ENCODE measurements around the gene NPM1.

NPM1 gene

GRCh38 chr5:171432076-171432475 is 44.4 kb downstream of the NPM1 start:
- no peaks in the 10 kb centered on the region for H3K9me2 ChIP-seq (replicated peaks; ENCODE audit: insufficient read depth, low read length)

GRCh38 chr5:171432583-171433351 is 45.1 kb downstream of the NPM1 start:
- H2AFZ ChIP-seq (ENCODE audit: low read length), result no peak overlapping the region
- H3K4me3 ChIP-seq (ENCODE audit: low read length), result no peak overlapping the region
- no peaks in the 10 kb centered on the region for H3K9me3 ChIP-seq (replicated peaks; ENCODE audit: insufficient read depth, low read length)
- H3K36me3 ChIP-seq (replicated peaks; ENCODE audit: insufficient read depth, low read length), result no peaks in the 10 kb centered on the region
- H3F3A ChIP-seq (ENCODE audit: insufficient read depth, low read length), result no peaks in the 10 kb centered on the region
- H3K27ac ChIP-seq (ENCODE audit: low read length), result no peak overlapping the region
- DNase-seq, result no peak
- H4K20me1 ChIP-seq (ENCODE audit: insufficient read depth, low read length), result no peaks in the 10 kb centered on the region
- TF ChIP-seq CTCF (IDR thresholded peaks at IDR 0.05; ENCODE audit: low read length), result no peak
- TF ChIP-seq EZH2 (optimal IDR thresholded peaks at IDR 0.05; ENCODE audit: low read depth, low read length), result no peak
- TF ChIP-seq EZH2phosphoT487 (IDR thresholded peaks at IDR 0.05; ENCODE audit: low read length), result no peak
- H3K27me3 ChIP-seq (replicated peaks; ENCODE audit: insufficient read depth, low read length), result no peaks in the 10 kb centered on the region
- H3K9ac ChIP-seq (ENCODE audit: low read length), result no peak overlapping the region
- H3K4me2 ChIP-seq (ENCODE audit: low read depth, low read length), result no peak overlapping the region
- no peaks in the 10 kb centered on the region for H3K79me2 ChIP-seq (ENCODE audit: low read length)
- no peaks in the 10 kb centered on the region for H3K4me1 ChIP-seq (ENCODE audit: low read length)
- H3K9me2 ChIP-seq (replicated peaks; ENCODE audit: insufficient read depth, low read length), result no peaks in the 10 kb centered on the region

More at GRCh38 chr5:171432076-171432475, 44.4 kb downstream of the NPM1 start:
- Histone ChIP-seq H3K4me2 (ENCODE audit: low read depth, low read length) (no peak overlapping the region), H3K27ac (ENCODE audit: low read length) (no peak overlapping the region), H3K27me3 (replicated peaks; ENCODE audit: insufficient read depth, low read length) (no peaks in the 10 kb centered on the region), H3K36me3 (replicated peaks; ENCODE audit: insufficient read depth, low read length) (no peaks in the 10 kb centered on the region), H3K4me3 (ENCODE audit: low read length) (no peak overlapping the region), H3K9me3 (replicated peaks; ENCODE audit: insufficient read depth, low read length) (no peaks in the 10 kb centered on the region), H3K79me2 (ENCODE audit: low read length) (no peaks in the 10 kb centered on the region), H4K20me1 (ENCODE audit: insufficient read depth, low read length) (no peaks in the 10 kb centered on the region), H3K4me1 (ENCODE audit: low read length) (no peaks in the 10 kb centered on the region), H2AFZ (ENCODE audit: low read length) (no peak overlapping the region), H3K9ac (ENCODE audit: low read length) (no peak overlapping the region), H3F3A (ENCODE audit: insufficient read depth, low read length) (no peaks in the 10 kb centered on the region)
- no peak for DNase-seq
- TF ChIP-seq CTCF (IDR thresholded peaks at IDR 0.05; ENCODE audit: low read length) (no peak), EZH2phosphoT487 (IDR thresholded peaks at IDR 0.05; ENCODE audit: low read length) (no peak)

- DNase-seq, result no peak
- H3K27ac ChIP-seq (ENCODE audit: low read length), result no peak overlapping the region
- H3K36me3 ChIP-seq (replicated peaks; ENCODE audit: insufficient read depth, low read length), result no peaks in the 10 kb centered on the region
- no peak overlapping the region for H3K9ac ChIP-seq (ENCODE audit: low read length)
- no peak for TF ChIP-seq CTCF (IDR thresholded peaks at IDR 0.05; ENCODE audit: low read length)
- TF ChIP-seq EZH2phosphoT487 (IDR thresholded peaks at IDR 0.05; ENCODE audit: low read length), result no peak
- TF ChIP-seq EZH2 (optimal IDR thresholded peaks at IDR 0.05; ENCODE audit: low read depth, low read length), result no peak
- H3K27me3 ChIP-seq (replicated peaks; ENCODE audit: insufficient read depth, low read length), result no peaks in the 10 kb centered on the region
- no peaks in the 10 kb centered on the region for H4K20me1 ChIP-seq (ENCODE audit: insufficient read depth, low read length)
- no peak overlapping the region for H2AFZ ChIP-seq (ENCODE audit: low read length)
- H3K9me2 ChIP-seq (replicated peaks; ENCODE audit: insufficient read depth, low read length), result no peaks in the 10 kb centered on the region
- no peaks in the 10 kb centered on the region for H3K79me2 ChIP-seq (ENCODE audit: low read length)
- no peak overlapping the region for H3K4me2 ChIP-seq (ENCODE audit: low read depth, low read length)
- no peaks in the 10 kb centered on the region for H3F3A ChIP-seq (ENCODE audit: insufficient read depth, low read length)
- H3K9me3 ChIP-seq (replicated peaks; ENCODE audit: insufficient read depth, low read length), result no peaks in the 10 kb centered on the region
- H3K4me1 ChIP-seq (ENCODE audit: low read length), result no peaks in the 10 kb centered on the region
- no peak overlapping the region for H3K4me3 ChIP-seq (ENCODE audit: low read length)
Measured at GRCh38 chr5:171433352-171433698, 45.7 kb downstream of the NPM1 start.
